DMS153 (cell line): Measurements from ENCODE around the gene TMEM123.
"Not testable (repeated sequence)": the region's sequence is repeated elsewhere in the genome, so short reads cannot be mapped to it uniquely, and the experiment has no call there.

ENCODE experiments used
- DNase-seq: peaks from one replicate; lab custom pipeline; 2025; lab: John Stamatoyannopoulos, UW

Gene TMEM123

GRCh38 chr11:102449651-102450570, 2.7 kb downstream of the TMEM123 start:
- no peak for DNase-seq

- no peak for DNase-seq
Observed at GRCh38 chr11:102448869-102449224, 3.7 kb downstream of the TMEM123 start.

- DNase-seq, result no peak
Observed at GRCh38 chr11:102447941-102448868, 4.4 kb downstream of the TMEM123 start.

- no peak for DNase-seq
Observed at GRCh38 chr11:102447193-102447592, 5.4 kb downstream of the TMEM123 start.

GRCh38 chr11:102446606-102447005, 6.0 kb downstream of the TMEM123 start:
- no peak for DNase-seq

- not testable (repeated sequence) for DNase-seq
Observed at GRCh38 chr11:102444693-102445092, 7.9 kb downstream of the TMEM123 start.

- DNase-seq, result not testable (repeated sequence)
Observed at GRCh38 chr11:102444142-102444541, 8.4 kb downstream of the TMEM123 start.

GRCh38 chr11:102439063-102439363, 13.6 kb downstream of the TMEM123 start:
- not testable (repeated sequence) for DNase-seq

GRCh38 chr11:102438311-102439062, 14.1 kb downstream of the TMEM123 start:
- DNase-seq, result no peak

- DNase-seq, result no peak
Observed at GRCh38 chr11:102437727-102438126, 14.8 kb downstream of the TMEM123 start.

- no peak for DNase-seq
Observed at GRCh38 chr11:102436976-102437375, 15.6 kb downstream of the TMEM123 start.

GRCh38 chr11:102436561-102436960, 16.0 kb downstream of the TMEM123 start:
- no peak for DNase-seq

- no peak for DNase-seq
Observed at GRCh38 chr11:102435688-102436087, 16.9 kb downstream of the TMEM123 start.

- not testable (repeated sequence) for DNase-seq
Observed at GRCh38 chr11:102433571-102433970, 19.0 kb downstream of the TMEM123 start.

- DNase-seq, result not testable (repeated sequence)
Observed at GRCh38 chr11:102432560-102432959, 20.0 kb downstream of the TMEM123 start.

- no peak for DNase-seq
Observed at GRCh38 chr11:102431404-102431803, 21.2 kb downstream of the TMEM123 start.

GRCh38 chr11:102430158-102430836, 22.3 kb downstream of the TMEM123 start:
- no peak for DNase-seq

GRCh38 chr11:102429691-102430090, 22.9 kb downstream of the TMEM123 start:
- peak; percentile 19 for DNase-seq

- no peak for DNase-seq
Observed at GRCh38 chr11:102429226-102429625, 23.3 kb downstream of the TMEM123 start.

GRCh38 chr11:102428696-102429095, 23.9 kb downstream of the TMEM123 start:
- DNase-seq, result no peak

GRCh38 chr11:102427068-102427467, 25.5 kb downstream of the TMEM123 start:
- no peak for DNase-seq

GRCh38 chr11:102426570-102426969, 26.0 kb downstream of the TMEM123 start:
- DNase-seq, result no peak
